HG03280 (cell line): Measurements from ENCODE around the gene TLR8.

Experiments used
- ATAC-seq: cut with Tn5 transposase; IDR thresholded peaks from one replicate; pipeline ENCODE4 v1.9.1; 2021; ENCODE audit warnings: mild to moderate bottlenecking, moderate library complexity; ENCODE audit not compliant: unreplicated experiment

The TLR8 gene

GRCh38 chrX:12945494-12945893 lies 39.1 kb downstream of the TLR8 start:
- ATAC-seq: no peak

- no peak for ATAC-seq
Observed at GRCh38 chrX:12946406-12946805, 40.0 kb downstream of the TLR8 start.

GRCh38 chrX:12946838-12947544 lies 40.6 kb downstream of the TLR8 start:
- no peak for ATAC-seq

GRCh38 chrX:12947545-12948235 lies 41.3 kb downstream of the TLR8 start:
- no peak for ATAC-seq

GRCh38 chrX:12948495-12948894 lies 42.1 kb downstream of the TLR8 start:
- ATAC-seq: no peak

GRCh38 chrX:12949205-12949926 lies 42.9 kb downstream of the TLR8 start:
- ATAC-seq: no peak

- ATAC-seq: peak; percentile 46
Observed at GRCh38 chrX:12949927-12950656, 43.7 kb downstream of the TLR8 start.

GRCh38 chrX:12950851-12951594 lies 44.6 kb downstream of the TLR8 start:
- peak; percentile 59 for ATAC-seq

GRCh38 chrX:12951595-12951975 lies 45.2 kb downstream of the TLR8 start:
- no peak for ATAC-seq

GRCh38 chrX:12953420-12953819 lies 47.0 kb downstream of the TLR8 start:
- no peak for ATAC-seq

- ATAC-seq: no peak
Observed at GRCh38 chrX:12954376-12954775, 48.0 kb downstream of the TLR8 start.

- no peak for ATAC-seq
Observed at GRCh38 chrX:12954981-12955380, 48.6 kb downstream of the TLR8 start.

GRCh38 chrX:12955882-12956703 lies 49.7 kb downstream of the TLR8 start:
- ATAC-seq: peak; percentile 46

GRCh38 chrX:12956704-12957534 lies 50.5 kb downstream of the TLR8 start:
- ATAC-seq: peak; percentile 70

- no peak for ATAC-seq
Observed at GRCh38 chrX:12958059-12958458, 51.6 kb downstream of the TLR8 start.

- ATAC-seq: no peak
Observed at GRCh38 chrX:12958461-12958860, 52.0 kb downstream of the TLR8 start.

GRCh38 chrX:12961196-12961718 lies 54.8 kb downstream of the TLR8 start:
- no peak for ATAC-seq

- no peak for ATAC-seq
Observed at GRCh38 chrX:12962041-12962504, 55.7 kb downstream of the TLR8 start.
